GM21360 (cell line): ENCODE data around the gene POLR3K.
A peak's percentile ranks its signal among the peaks of the same experiment; 100 is the strongest.

ENCODE experiments used
- ATAC-seq: cut with Tn5 transposase; IDR thresholded peaks from one replicate; pipeline ENCODE4 v1.9.1; 2021; ENCODE audit warnings: mild to moderate bottlenecking, moderate library complexity; ENCODE audit not compliant: unreplicated experiment

The POLR3K gene

GRCh38 chr16:53346-54236, at the start of gene POLR3K, which contains the start of gene SNRNP25:
TSS of gene POLR3K (minus strand) at chr16:53608. CDS start at chr16:53586, 22 bp downstream.
TSS of gene SNRNP25 (plus strand) at chr16:53828. CDS start at chr16:54017, 189 bp downstream.
- ATAC-seq = peak; percentile 91

GRCh38 chr16:102060-102855, 48.9 kb upstream of the POLR3K start:
- no peak for ATAC-seq

- no peak for ATAC-seq
Measured at GRCh38 chr16:101586-101985, 48.2 kb upstream of the POLR3K start.

GRCh38 chr16:100989-101388, 47.6 kb upstream of the POLR3K start:
- ATAC-seq = no peak

GRCh38 chr16:97822-98221, 44.4 kb upstream of the POLR3K start:
- ATAC-seq = no peak

- ATAC-seq = no peak
Measured at GRCh38 chr16:96935-97381, 43.5 kb upstream of the POLR3K start.

GRCh38 chr16:94918-95265, 41.5 kb upstream of the POLR3K start:
- ATAC-seq = no peak

- no peak for ATAC-seq
Measured at GRCh38 chr16:92431-93339, 39.3 kb upstream of the POLR3K start.

- ATAC-seq = no peak
Measured at GRCh38 chr16:91484-91883, 38.1 kb upstream of the POLR3K start.

GRCh38 chr16:89391-90302, 36.2 kb upstream of the POLR3K start:
- no peak for ATAC-seq

GRCh38 chr16:88613-89012, 35.2 kb upstream of the POLR3K start:
- no peak for ATAC-seq

GRCh38 chr16:86483-86952, 33.1 kb upstream of the POLR3K start:
- ATAC-seq = no peak

- ATAC-seq = no peak
Measured at GRCh38 chr16:85865-86264, 32.5 kb upstream of the POLR3K start.

- no peak for ATAC-seq
Measured at GRCh38 chr16:85407-85782, 32.0 kb upstream of the POLR3K start.

GRCh38 chr16:84718-85406, 31.5 kb upstream of the POLR3K start:
- ATAC-seq = peak; percentile 55

- ATAC-seq = no peak
Measured at GRCh38 chr16:83781-84615, 30.6 kb upstream of the POLR3K start.

- no peak for ATAC-seq
Measured at GRCh38 chr16:83060-83603, 29.7 kb upstream of the POLR3K start.
